A549 (cell line): ENCODE results near the gene SLC39A10. TPM values are rescaled to one million over a fixed set of nuclear protein-coding genes. Genes with fewer than 3 reads are reported as not detected.

Source experiments
- ATAC-seq, 2 experiments: fragments of 200-7000 bp in 1 of 2; fragments of >200 bp in 1 of 2; cut with Nextera tagmentation in 1 of 2; cut with Tn5 transposase in 1 of 2; 3 replicates each; pipeline versions ENCODE4 v1.8.0 to v1.9.1; 2018 to 2020; ENCODE audit warnings: mild to moderate bottlenecking in 1 of 2, moderate library complexity in 1 of 2
- CTCF ChIA-PET: fragments of 300-600 bp; sonication (Branson Sonifier 250); formaldehyde crosslinking; extraction: SDS; loops from one replicate; lab custom pipeline; 2021; ENCODE audit warnings: antibody characterized with exemption, inconsistent platforms; lab: Yijun Ruan, JAX
- POLR2A ChIA-PET: fragments of 350-600 bp; formaldehyde crosslinking; extraction: SDS; loops from one replicate; lab custom pipeline; 2021; ENCODE audit warnings: antibody characterized with exemption, inconsistent platforms; lab: Yijun Ruan, JAX
- DNase-seq, 2 experiments: peaks; one replicate each; pipeline versions ENCODE4 v3.0.0 to v3.0.0-alpha.2; 2011 to 2016; ENCODE audit warnings: low read depth in 1 of 2, low spot score in 1 of 2
- FAIRE-seq: peaks from 2 replicates; lab custom pipeline; 2011; peaks lifted over from hg19 to GRCh38; lab: Jason Lieb, UNC
- H3K27ac ChIP-seq, 2 experiments: fragments of >200 bp; sonication (Bioruptor Twin); formaldehyde crosslinking; 3 replicates each; pipeline ENCODE4 v1.5.1; 2016 to 2017
- H3K4me1 ChIP-seq: fragments of >200 bp; sonication (Bioruptor Twin); formaldehyde crosslinking; 3 replicates; pipeline ENCODE4 v1.6.1; 2016
- H3K4me2 ChIP-seq: fragments of >200 bp; sonication (Bioruptor Twin); formaldehyde crosslinking; 3 replicates; pipeline ENCODE4 v1.6.1; 2016
- H3K4me3 ChIP-seq: fragments of >200 bp; sonication (Bioruptor Twin); formaldehyde crosslinking; 3 replicates; pipeline ENCODE4 v1.5.1; 2016
- H3K9me3 ChIP-seq: fragments of >200 bp; sonication (Bioruptor Twin); formaldehyde crosslinking; 3 replicates; pipeline ENCODE4 v1.6.1; 2016
- BCL3 ChIP-seq: fragments of >200 bp; sonication (Bioruptor Twin); formaldehyde crosslinking; IDR thresholded peaks from 3 replicates; pipeline ENCODE4 v1.6.1; 2016
- BHLHE40 ChIP-seq: IDR thresholded peaks from 2 replicates; pipeline ENCODE4 v1.6.1; 2012; ENCODE audit warnings: low read depth, low read length, inconsistent platforms
- CBX2 ChIP-seq: fragments of 200-600 bp; sonication (generic); IDR thresholded peaks from 2 replicates; pipeline ENCODE4 v1.6.1; 2016; ENCODE audit warnings: low read depth, mild to moderate bottlenecking, borderline replicate concordance
- CEBPB ChIP-seq, 2 experiments: fragments of >200 bp in 1 of 2; sonication (Bioruptor Twin) in 1 of 2; formaldehyde crosslinking in 1 of 2; IDR thresholded peaks; 2 replicates each; pipeline ENCODE4 v1.6.1; 2012 to 2016
- E2F6 ChIP-seq: IDR thresholded peaks from 2 replicates; pipeline ENCODE4 v1.6.1; 2012; ENCODE audit warnings: low read depth, borderline replicate concordance
- EHF ChIP-seq: fragments of 250-450 bp; sonication (Bioruptor Pico); IDR thresholded peaks from 2 replicates; pipeline ENCODE4 v1.5.0; 2020; ENCODE audit warnings: mild to moderate bottlenecking
- EHMT2 ChIP-seq: fragments of 200-600 bp; sonication (generic); IDR thresholded peaks from 2 replicates; pipeline ENCODE4 v1.6.1; 2016; ENCODE audit warnings: antibody characterized with exemption, low read depth, mild to moderate bottlenecking, moderate library complexity
- ELK1 ChIP-seq: fragments of 150-350 bp; IDR thresholded peaks from 2 replicates; pipeline ENCODE4 v1.6.1; 2014; ENCODE audit warnings: low read depth, mild to moderate bottlenecking, low read length
- EP300 ChIP-seq, 2 experiments: fragments of >200 bp; sonication (Bioruptor Twin); formaldehyde crosslinking; IDR thresholded peaks; 2 replicates in 1 of 2; 3 replicates in 1 of 2; pipeline ENCODE4 v1.6.1; 2016 to 2017
- FOXS1 ChIP-seq: fragments of 250-450 bp; sonication (Bioruptor Pico); IDR thresholded peaks from 2 replicates; pipeline ENCODE4 v1.5.0; 2020; ENCODE audit warnings: mild to moderate bottlenecking, moderate library complexity
- GATA3 ChIP-seq: IDR thresholded peaks from 2 replicates; pipeline ENCODE4 v1.6.1; 2012; ENCODE audit warnings: borderline replicate concordance
- HDAC2 ChIP-seq: fragments of 200-600 bp; sonication (generic); IDR thresholded peaks from 2 replicates; pipeline ENCODE4 v1.6.1; 2016
- HES2 ChIP-seq: fragments of >200 bp; sonication (Bioruptor Twin); formaldehyde crosslinking; IDR thresholded peaks from 2 replicates; pipeline ENCODE4 v1.6.1; 2016
- HEYL ChIP-seq: fragments of 250-450 bp; sonication (Bioruptor Pico); IDR thresholded peaks from 2 replicates; pipeline ENCODE4 v1.8.0; 2021; ENCODE audit warnings: mild to moderate bottlenecking, moderate library complexity
- HOXA7 ChIP-seq: fragments of 250-450 bp; sonication (Bioruptor Pico); IDR thresholded peaks from 2 replicates; pipeline ENCODE4 v1.5.0; 2020; ENCODE audit warnings: mild to moderate bottlenecking, moderate library complexity
- HOXB13 ChIP-seq: fragments of 250-450 bp; sonication (Bioruptor Pico); IDR thresholded peaks from 2 replicates; pipeline ENCODE4 v1.5.0; 2020; ENCODE audit warnings: low read depth, mild to moderate bottlenecking, moderate library complexity
- JUNB ChIP-seq: fragments of >200 bp; sonication (Bioruptor Twin); formaldehyde crosslinking; IDR thresholded peaks from 2 replicates; pipeline ENCODE4 v1.6.1; 2016
- MAFK ChIP-seq: fragments of 450-650 bp; IDR thresholded peaks from 2 replicates; pipeline ENCODE4 v1.6.1; 2014; ENCODE audit not compliant: partially characterized antibody
- NFE2L2 ChIP-seq: fragments of 150-350 bp; conservative IDR thresholded peaks from 2 replicates; pipeline ENCODE4 v1.6.1; 2014; ENCODE audit warnings: low read length
- NR3C1 ChIP-seq: fragments of >200 bp; sonication (Bioruptor Twin); formaldehyde crosslinking; IDR thresholded peaks from 3 replicates; pipeline ENCODE4 v1.6.1; 2017
- PHF8 ChIP-seq: fragments of 200-600 bp; sonication (generic); IDR thresholded peaks from 2 replicates; pipeline ENCODE4 v1.6.1; 2016; ENCODE audit warnings: low read depth, mild to moderate bottlenecking, antibody characterized with exemption, moderate library complexity, borderline replicate concordance
- POLR2AphosphoS2 ChIP-seq: conservative IDR thresholded peaks from 2 replicates; pipeline ENCODE4 v1.6.1; 2012; ENCODE audit warnings: low read length, improper control_type of control experiment, inconsistent platforms
- RARB ChIP-seq: fragments of 250-450 bp; sonication (Bioruptor Pico); IDR thresholded peaks from 2 replicates; pipeline ENCODE4 v1.8.0; 2021; ENCODE audit warnings: mild to moderate bottlenecking, moderate library complexity
- RCOR1 ChIP-seq: fragments of 150-350 bp; IDR thresholded peaks from 2 replicates; pipeline ENCODE4 v1.6.1; 2014; ENCODE audit warnings: antibody characterized with exemption, low read length, low read depth
- RFX5 ChIP-seq: fragments of 450-650 bp; IDR thresholded peaks from 2 replicates; pipeline ENCODE4 v1.7.1; 2014; ENCODE audit warnings: antibody characterized with exemption, mild to moderate bottlenecking, moderate library complexity
- RNF2 ChIP-seq: fragments of 200-600 bp; sonication (generic); IDR thresholded peaks from 2 replicates; pipeline ENCODE4 v1.6.1; 2016; ENCODE audit warnings: low read depth, mild to moderate bottlenecking, antibody characterized with exemption, moderate library complexity, borderline replicate concordance
- SMC3 ChIP-seq: fragments of >200 bp; sonication (Bioruptor Twin); formaldehyde crosslinking; IDR thresholded peaks from 3 replicates; pipeline ENCODE4 v1.6.1; 2018; ENCODE audit warnings: inconsistent platforms
- TFCP2L1 ChIP-seq: fragments of 250-450 bp; sonication (Bioruptor Pico); IDR thresholded peaks from 2 replicates; pipeline ENCODE4 v1.5.0; 2021; ENCODE audit warnings: mild to moderate bottlenecking
- USF2 ChIP-seq: fragments of 450-650 bp; IDR thresholded peaks from 2 replicates; pipeline ENCODE4 v1.6.1; 2014; ENCODE audit warnings: antibody characterized with exemption
- ZNF302 ChIP-seq: fragments of 250-450 bp; sonication (Bioruptor Pico); IDR thresholded peaks from 2 replicates; pipeline ENCODE4 v1.9.0; 2021; ENCODE audit warnings: inconsistent platforms, mild to moderate bottlenecking, moderate library complexity
- ZSCAN20 ChIP-seq: fragments of 250-450 bp; sonication (Bioruptor Pico); IDR thresholded peaks from 2 replicates; pipeline ENCODE4 v1.8.0; 2022; ENCODE audit warnings: mild to moderate bottlenecking, moderate library complexity
- WGBS: methylation state at CpG from one replicate; pipeline ENCODE4 v1.1.6; 2017; ENCODE audit errors: missing lambda C conversion rate; 5-methylcytosine and 5-hydroxymethylcytosine counted together
- polyA plus RNA-seq, 4 experiments: library from polyadenylated mRNA; depleted of rRNA in 3 of 4; stranded (reverse); fragments of >200 nt; fragmentation: RNase III in 1 of 4; extraction: RNeasy Plus Mini Kit Qiagen cat#74134 plus additional on column Dnase treatment in 1 of 4; gene quantifications; 2 replicates in 3 of 4; 3 replicates in 1 of 4; pipeline ENCODE4 v1.2.3, GENCODE V29; 2011 to 2017

SLC39A10 gene
- polyA plus RNA-seq, 2 of the 4 experiments (the other 2 are of a cell fraction): 38.4 to 42.6 TPM

- TF ChIP-seq HOXA7 (no peak), RNF2 (no peak), HES2 (no peak), FOXS1 (no peak), RFX5 (no peak), PHF8 (no peak)
Observed at GRCh38 chr2:195758846-195759245, 101.8 kb downstream of the SLC39A10 start (continued).

GRCh38 chr2:195759877-195760276, 102.9 kb downstream of the SLC39A10 start:
- POLR2A ChIA-PET: no interaction called here
- no peak for DNase-seq
- WGBS: 90% methylated on average over 1 of the region's 1 CpG
- ATAC-seq: no peak
- Histone ChIP-seq H3K4me3 (no peak overlapping the region), H3K4me2 (no peak overlapping the region), H3K4me1 (peaks cover 12% of the 10 kb centered on the region), H3K27ac (no peak overlapping the region), H3K9me3 (peaks cover 3% of the 10 kb centered on the region; the same call in 1 of the 3 replicates)
- TF ChIP-seq RNF2 (no peak), BCL3 (no peak), HEYL (no peak), BHLHE40 (no peak), ZNF302 (no peak), HOXB13 (CRISPR knock-in tag) (no peak), GATA3 (no peak), RARB (no peak), TFCP2L1 (CRISPR knock-in tag) (no peak), USF2 (no peak), EHMT2 (no peak), CEBPB (IDR thresholded peaks at IDR 0.05) (no peak), RCOR1 (no peak), SMC3 (no peak)
- FAIRE-seq: no peak
- CTCF ChIA-PET: interaction anchor here (0.6 kb wide), 2 partner anchors 45 to 225 kb away, joined by 3 read pairs; no protein-coding TSS in a partner anchor

GRCh38 chr2:195763866-195764265, 106.8 kb downstream of the SLC39A10 start:
- ChIA-PET CTCF (no interaction called here), POLR2A (no interaction called here)
- TF ChIP-seq E2F6 (no peak), HDAC2 (no peak), NR3C1 (no peak), NFE2L2 (no peak), HOXB13 (CRISPR knock-in tag) (no peak), MAFK (no peak), CBX2 (no peak), EHF (CRISPR knock-in tag) (no peak), JUNB (no peak), POLR2AphosphoS2 (no peak), ELK1 (no peak), BCL3 (no peak), EP300 (IDR thresholded peaks at IDR 0.05) (no peak), TFCP2L1 (CRISPR knock-in tag) (no peak), ZSCAN20 (CRISPR knock-in tag) (no peak)
- DNase-seq: no peak
- Histone ChIP-seq H3K4me2 (no peak overlapping the region), H3K27ac (no peak overlapping the region), H3K4me1 (no peaks in the 10 kb centered on the region), H3K9me3 (peaks cover 5% of the 10 kb centered on the region; the same call in 1 of the 3 replicates), H3K4me3 (no peak overlapping the region)
- no peak for ATAC-seq
- no peak for FAIRE-seq
